Esophagus muscularis mucosa (tissue), 4 donors: ENCODE measurements around the gene SEMA6A. TPM values are rescaled to one million over a fixed set of nuclear protein-coding genes. Genes with fewer than 3 reads are reported as not detected.

Experiments used
- DNase-seq: peaks from one replicate; pipeline ENCODE4 v3.0.0-alpha.2; 2017; ENCODE audit errors: extremely low spot score
- H3K27ac ChIP-seq, 4 donors: fragments of 200-600 bp; sonication (generic); replicated peaks in 1 of 4; 1 replicate in 3 of 4; 2 replicates in 1 of 4; pipeline ENCODE4 v1.5.1; 2016 to 2019; ENCODE audit warnings: mild to moderate bottlenecking in 1 of 4
- H3K27me3 ChIP-seq, 4 donors: fragments of 200-600 bp; sonication (generic); one replicate each; pipeline versions ENCODE4 v1.5.1 to v1.6.0; 2016 to 2019
- H3K36me3 ChIP-seq, 4 donors: fragments of 200-600 bp; sonication (generic); one replicate each; pipeline ENCODE4 v1.5.1; 2016 to 2019
- H3K4me1 ChIP-seq, 4 donors: fragments of 200-600 bp; sonication (generic); one replicate each; pipeline ENCODE4 v1.5.1; 2016 to 2019
- H3K4me3 ChIP-seq, 4 donors: fragments of 200-600 bp; sonication (generic); 1 replicate in 2 of 4; 2 replicates in 2 of 4; pipeline ENCODE4 v1.5.1; 2016 to 2019; ENCODE audit warnings: mild to moderate bottlenecking in 4 of 4, moderate library complexity in 1 of 4
- H3K9me3 ChIP-seq, 4 donors: fragments of 200-600 bp; sonication (generic); 1 replicate in 3 of 4; 2 replicates in 1 of 4; pipeline ENCODE4 v1.5.1; 2016 to 2019
- EP300 ChIP-seq: sonication (generic); formaldehyde crosslinking; IDR thresholded peaks from one replicate; pipeline ENCODE4 v1.6.1; 2017; ENCODE audit warnings: antibody characterized with exemption
- POLR2A ChIP-seq: fragments of 450-650 bp; IDR thresholded peaks from one replicate; pipeline ENCODE4 v1.6.1; 2017; ENCODE audit warnings: antibody characterized with exemption, moderate library complexity, mild to moderate bottlenecking, low read depth
- POLR2AphosphoS5 ChIP-seq, 2 donors: sonication (generic); formaldehyde crosslinking; IDR thresholded peaks; one replicate each; pipeline ENCODE4 v1.6.1; 2017; ENCODE audit warnings: antibody characterized with exemption in 2 of 2
- WGBS: methylation state at CpG from one replicate; pipeline ENCODE4 v1.1.5; 2018; 5-methylcytosine and 5-hydroxymethylcytosine counted together
- intact Hi-C: fragments of 100-400 bp; cut with DNase I; formaldehyde crosslinking; loops from one replicate; pipeline ENCODE4 v1.15.1; 2023
- total RNA-seq, 4 donors: library from RNA; depleted of rRNA; stranded (reverse); fragments of >200 nt; gene quantifications; one replicate each; pipeline versions ENCODE4 v1.1.0 to v1.2.1, GENCODE V29; 2016
- TF ChIP-seq, protein P1 (sequence below), 3 experiments: fragments of 200-600 bp in 2 of 3; fragments of 450-650 bp in 1 of 3; sonication (generic) in 2 of 3; IDR thresholded peaks; one replicate each; pipeline ENCODE4 v1.5.1; 2017 to 2019; ENCODE audit warnings: antibody characterized with exemption in 3 of 3, mild to moderate bottlenecking in 2 of 3, moderate library complexity in 1 of 3

Gene SEMA6A
- total RNA-seq, 4 donors from 2014 or later: 10.9 to 20.9 (median 14.3) TPM

DNA sequence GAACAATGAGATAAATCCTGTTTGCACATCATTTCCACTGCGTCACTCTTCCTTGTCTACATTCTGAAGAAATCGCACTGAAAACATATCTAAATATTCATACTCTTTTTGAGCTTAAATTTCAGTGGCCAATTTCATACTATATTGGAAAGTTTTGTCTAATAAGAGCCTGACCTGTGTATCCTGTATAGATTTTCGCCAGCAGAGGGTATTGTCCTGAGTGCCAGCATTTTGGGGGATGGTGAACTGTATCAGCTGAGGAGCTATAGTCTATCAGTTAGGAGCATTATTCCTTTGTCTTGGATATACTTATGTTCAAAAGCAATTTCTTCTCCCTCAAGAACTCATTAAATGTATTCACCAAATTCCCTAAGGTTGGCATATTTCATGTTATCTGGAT lies 102.3 kb downstream of the SEMA6A start:
- no peaks in the 10 kb centered on the region for H3K4me1 ChIP-seq
- TF ChIP-seq, protein P1, sequence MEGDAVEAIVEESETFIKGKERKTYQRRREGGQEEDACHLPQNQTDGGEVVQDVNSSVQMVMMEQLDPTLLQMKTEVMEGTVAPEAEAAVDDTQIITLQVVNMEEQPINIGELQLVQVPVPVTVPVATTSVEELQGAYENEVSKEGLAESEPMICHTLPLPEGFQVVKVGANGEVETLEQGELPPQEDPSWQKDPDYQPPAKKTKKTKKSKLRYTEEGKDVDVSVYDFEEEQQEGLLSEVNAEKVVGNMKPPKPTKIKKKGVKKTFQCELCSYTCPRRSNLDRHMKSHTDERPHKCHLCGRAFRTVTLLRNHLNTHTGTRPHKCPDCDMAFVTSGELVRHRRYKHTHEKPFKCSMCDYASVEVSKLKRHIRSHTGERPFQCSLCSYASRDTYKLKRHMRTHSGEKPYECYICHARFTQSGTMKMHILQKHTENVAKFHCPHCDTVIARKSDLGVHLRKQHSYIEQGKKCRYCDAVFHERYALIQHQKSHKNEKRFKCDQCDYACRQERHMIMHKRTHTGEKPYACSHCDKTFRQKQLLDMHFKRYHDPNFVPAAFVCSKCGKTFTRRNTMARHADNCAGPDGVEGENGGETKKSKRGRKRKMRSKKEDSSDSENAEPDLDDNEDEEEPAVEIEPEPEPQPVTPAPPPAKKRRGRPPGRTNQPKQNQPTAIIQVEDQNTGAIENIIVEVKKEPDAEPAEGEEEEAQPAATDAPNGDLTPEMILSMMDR (IDR thresholded peaks at IDR 0.05): no peak
- TF ChIP-seq POLR2A (no peak), POLR2AphosphoS5 (IDR thresholded peaks at IDR 0.05) (no peak), EP300 (no peak)
- DNase-seq: no peak
- intact Hi-C loops: no loop called here
- H3K27ac ChIP-seq: no peak overlapping the region
- no peak overlapping the region for H3K4me3 ChIP-seq
- H3K36me3 ChIP-seq: peaks cover 3 to 38% (median 17%) of the 10 kb centered on the region in 4 donors
- no peaks in the 10 kb centered on the region for H3K27me3 ChIP-seq
- H3K9me3 ChIP-seq: peaks cover 0 to 14% (median 7%) of the 10 kb centered on the region in 4 donors
- WGBS: 89% methylated on average over 3 of the region's 3 CpGs

DNA sequence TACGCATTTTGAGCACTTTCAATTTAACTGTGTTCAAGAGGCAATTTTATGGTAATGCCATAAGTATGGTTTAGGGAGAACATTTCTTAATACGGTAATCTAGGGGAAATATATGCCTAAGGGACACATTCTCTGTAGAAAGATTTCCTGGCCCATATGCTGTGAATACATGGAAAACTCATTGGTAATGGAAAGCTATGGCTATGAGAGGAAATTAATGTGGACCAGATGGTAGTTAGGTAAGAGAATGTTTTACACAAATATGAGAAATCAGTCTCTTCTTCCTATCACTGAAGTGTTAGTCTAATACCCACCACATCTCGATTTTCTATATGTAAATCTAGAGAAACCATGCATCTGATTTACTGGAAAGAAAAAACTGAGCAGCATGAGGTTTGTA lies 105.0 kb downstream of the SEMA6A start:
- peaks cover 0 to 35% (median 8%) of the 10 kb centered on the region in 4 donors for H3K36me3 ChIP-seq
- TF ChIP-seq EP300 (no peak), POLR2A (no peak), POLR2AphosphoS5 (IDR thresholded peaks at IDR 0.05) (no peak)
- TF ChIP-seq, protein P1 (IDR thresholded peaks at IDR 0.05): no peak
- no peaks in the 10 kb centered on the region for H3K27me3 ChIP-seq
- no peak overlapping the region for H3K4me3 ChIP-seq
- peaks cover 0 to 7% (median 0%) of the 10 kb centered on the region in 4 donors for H3K9me3 ChIP-seq
- no peaks in the 10 kb centered on the region for H3K4me1 ChIP-seq
- 65% methylated on average over 3 of the region's 3 CpGs for WGBS
- H3K27ac ChIP-seq: no peak overlapping the region
- intact Hi-C loops: no loop called here
- no peak for DNase-seq

DNA sequence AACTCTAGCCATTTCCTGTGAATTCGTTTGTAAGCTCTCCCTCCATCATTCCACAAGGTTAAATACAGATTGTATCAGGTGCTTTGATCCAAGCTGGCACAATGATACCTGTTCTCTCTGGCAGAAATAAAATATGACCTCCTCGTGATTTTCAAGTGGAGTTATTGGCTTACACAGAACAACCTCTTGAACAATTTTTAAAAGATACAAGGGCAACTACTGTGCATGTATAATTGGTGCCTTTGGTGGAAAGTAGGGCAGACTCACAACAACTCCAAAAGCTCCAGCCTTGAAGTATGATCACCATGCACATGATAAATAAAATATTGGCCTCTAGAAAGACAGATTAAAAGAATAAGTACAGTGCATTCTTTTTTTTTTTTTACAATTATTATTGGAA lies 106.0 kb downstream of the SEMA6A start:
- intact Hi-C loops: no loop called here
- Histone ChIP-seq H3K4me1 (no peaks in the 10 kb centered on the region), H3K27ac (no peak overlapping the region), H3K36me3 (peaks cover 0 to 33% (median 8%) of the 10 kb centered on the region in 4 donors), H3K9me3 (peaks cover 0 to 7% (median 0%) of the 10 kb centered on the region in 4 donors), H3K4me3 (no peak overlapping the region), H3K27me3 (no peaks in the 10 kb centered on the region)
- WGBS: 96% methylated on average over 2 of the region's 2 CpGs
- DNase-seq: no peak
- TF ChIP-seq, protein P1 (IDR thresholded peaks at IDR 0.05): no peak
- no peak for TF ChIP-seq POLR2AphosphoS5 (IDR thresholded peaks at IDR 0.05)
- no peak for TF ChIP-seq POLR2A
- no peak for TF ChIP-seq EP300

DNA sequence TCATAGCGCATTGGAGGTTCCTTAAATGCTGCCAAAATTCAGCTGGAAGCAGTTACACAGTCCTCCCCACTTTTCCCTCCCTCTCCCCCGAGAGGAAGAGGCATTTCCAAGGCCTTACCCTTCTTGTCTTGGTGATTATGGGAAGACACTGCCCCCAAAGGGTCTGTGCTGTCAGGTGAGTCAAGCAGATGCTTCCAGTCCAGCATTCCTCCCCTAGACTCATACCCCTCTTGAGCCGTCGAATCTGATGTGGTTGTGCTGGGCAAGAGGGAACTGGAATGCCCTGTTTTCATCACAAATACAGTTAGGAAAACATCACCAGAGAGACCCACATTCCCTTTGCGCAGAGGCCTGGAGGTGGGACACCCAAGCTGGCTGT lies 107.2 kb downstream of the SEMA6A start:
- WGBS: 96% methylated on average over 4 of the region's 5 CpGs
- no peak for TF ChIP-seq POLR2A
- TF ChIP-seq EP300: no peak
- TF ChIP-seq POLR2AphosphoS5 (IDR thresholded peaks at IDR 0.05): no peak
- TF ChIP-seq, protein P1 (IDR thresholded peaks at IDR 0.05): no peak
- no peak overlapping the region for H3K27ac ChIP-seq
- H3K4me3 ChIP-seq: no peak overlapping the region
- H3K36me3 ChIP-seq: peaks cover 0 to 32% (median 8%) of the 10 kb centered on the region in 4 donors
- no peaks in the 10 kb centered on the region for H3K27me3 ChIP-seq
- no peaks in the 10 kb centered on the region for H3K4me1 ChIP-seq
- no peak for DNase-seq
- peaks cover 0 to 7% (median 0%) of the 10 kb centered on the region in 4 donors for H3K9me3 ChIP-seq
- intact Hi-C loops: no loop called here
